C4-2B (cell line): ENCODE measurements around the gene EFEMP2.

Experiments used
- H3K27ac ChIP-seq: fragments of 450-650 bp; 2 replicates; pipeline ENCODE4 v1.5.1; 2017
- CTCF ChIP-seq: fragments of 450-650 bp; conservative IDR thresholded peaks from 2 replicates; pipeline ENCODE4 v1.5.1; 2017; ENCODE audit warnings: mild to moderate bottlenecking
- ZFX ChIP-seq: fragments of 450-650 bp; IDR thresholded peaks from 2 replicates; pipeline ENCODE4 v1.6.1; 2017

EFEMP2 gene

GRCh38 chr11:65918211-65919140 is 45.9 kb upstream of the EFEMP2 start, which contains the start of gene C11orf68:
C11orf68 (minus strand) TSS chr11:65919062; CDS start chr11:65919031, 31 bp downstream.
- TF ChIP-seq CTCF (no peak), ZFX (peak; percentile 90; the same call in 1 of the 2 replicates)
- H3K27ac ChIP-seq, result peak within 1 kb of the TSS; percentile 94

GRCh38 chr11:65917434-65918210 is 45.0 kb upstream of the EFEMP2 start:
- peak overlapping the region; percentile 94 for H3K27ac ChIP-seq
- no peak for TF ChIP-seq CTCF
- TF ChIP-seq ZFX, result no peak

GRCh38 chr11:65917077-65917433 is 44.5 kb upstream of the EFEMP2 start:
- no peak for TF ChIP-seq ZFX
- TF ChIP-seq CTCF, result no peak
- H3K27ac ChIP-seq, result no peak overlapping the region

GRCh38 chr11:65916391-65916790 is 43.8 kb upstream of the EFEMP2 start:
- no peak for TF ChIP-seq ZFX
- no peak for TF ChIP-seq CTCF
- no peak overlapping the region for H3K27ac ChIP-seq

- H3K27ac ChIP-seq, result no peak overlapping the region
- no peak for TF ChIP-seq CTCF
- TF ChIP-seq ZFX, result no peak
These were observed 43.2 kb upstream of the EFEMP2 start for GRCh38 chr11:65915821-65916251.

- no peak overlapping the region for H3K27ac ChIP-seq
- TF ChIP-seq CTCF (no peak), ZFX (no peak)
These were observed 42.7 kb upstream of the EFEMP2 start for GRCh38 chr11:65915101-65915820.
